T47D (cell line): ENCODE data around the gene LIMA1.
"Not testable (repeated sequence)": the region's sequence is repeated elsewhere in the genome, so short reads cannot be mapped to it uniquely, and the experiment has no call there.

ENCODE experiments used
- DNase-seq, 2 experiments: peaks; one replicate each; pipeline versions ENCODE4 v3.0.0 to v3.0.0-alpha.2; 2011 to 2012; ENCODE audit warnings: low read depth in 1 of 2, low spot score in 1 of 2
- JUND ChIP-seq: IDR thresholded peaks from 2 replicates; pipeline ENCODE4 v1.6.1; 2012; ENCODE audit warnings: low read depth
- in situ Hi-C: cut with HindIII; loops from 2 replicates; pipeline ENCODE4 v1.10.0; 2016; ENCODE audit warnings: low sequenced_read_pairs, low pct_unique_long_range_greater_than_20kb

LIMA1 gene

GRCh38 chr12:50276912-50277671, 6.2 kb downstream of the LIMA1 start:
- DNase-seq, result no peak
- TF ChIP-seq JUND, result no peak
- in situ Hi-C loops, result no loop called here

- in situ Hi-C loops, result no loop called here
- TF ChIP-seq JUND, result no peak
- no peak for DNase-seq
These were observed 7.3 kb downstream of the LIMA1 start for GRCh38 chr12:50276068-50276467.

- TF ChIP-seq JUND, result no peak
- DNase-seq, result no peak
- in situ Hi-C loops, result no loop called here
These were observed 7.8 kb downstream of the LIMA1 start for GRCh38 chr12:50275556-50275955.

GRCh38 chr12:50275127-50275526, 8.2 kb downstream of the LIMA1 start:
- DNase-seq, in situ Hi-C loops: not testable (repeated sequence)

GRCh38 chr12:50271724-50272247, 11.5 kb downstream of the LIMA1 start:
- no peak for TF ChIP-seq JUND
- in situ Hi-C loops, result no loop called here
- DNase-seq, result no peak

- no peak for DNase-seq
- in situ Hi-C loops, result no loop called here
- TF ChIP-seq JUND, result no peak
These were observed 14.8 kb downstream of the LIMA1 start for GRCh38 chr12:50268482-50268881.

GRCh38 chr12:50265770-50266524, 17.4 kb downstream of the LIMA1 start:
- TF ChIP-seq JUND, result no peak
- in situ Hi-C loops, result no loop called here
- no peak for DNase-seq

- TF ChIP-seq JUND, result no peak
- in situ Hi-C loops, result no loop called here
- no peak for DNase-seq
These were observed 19.5 kb downstream of the LIMA1 start for GRCh38 chr12:50263832-50264231.

GRCh38 chr12:50261654-50262053, 21.7 kb downstream of the LIMA1 start:
- in situ Hi-C loops, result no loop called here
- no peak for DNase-seq
- no peak for TF ChIP-seq JUND

GRCh38 chr12:50258167-50258551, 25.2 kb downstream of the LIMA1 start:
- in situ Hi-C loops, result no loop called here
- no peak for TF ChIP-seq JUND
- DNase-seq, result peak in 1 of 2 experiments; percentile 45

- peak in 1 of 2 experiments; percentile 61 for DNase-seq
- in situ Hi-C loops, result no loop called here
- TF ChIP-seq JUND, result no peak
These were observed 25.8 kb downstream of the LIMA1 start for GRCh38 chr12:50257236-50258166.

- no peak for DNase-seq
- in situ Hi-C loops, result no loop called here
- TF ChIP-seq JUND, result no peak
These were observed 26.6 kb downstream of the LIMA1 start for GRCh38 chr12:50256761-50257160.
